KMS-11 (cell line): ENCODE measurements around the gene AIPL1.

Experiments
- H2AFZ ChIP-seq: fragments of 200-600 bp; sonication (generic); 2 replicates; pipeline ENCODE4 v1.6.1; 2016; ENCODE audit warnings: antibody characterized with exemption, mixed run types, low read depth
- H3K27ac ChIP-seq: fragments of 200-600 bp; sonication (generic); 2 replicates; pipeline ENCODE4 v1.6.1; 2016; ENCODE audit warnings: mild to moderate bottlenecking, mixed run types
- H3K27me3 ChIP-seq: fragments of 200-600 bp; sonication (generic); 2 replicates; pipeline ENCODE4 v1.6.1; 2017; ENCODE audit warnings: mild to moderate bottlenecking, low read depth, mixed run types, moderate library complexity; ENCODE audit not compliant: insufficient read depth
- H3K36me3 ChIP-seq: fragments of 200-600 bp; sonication (generic); 2 replicates; pipeline ENCODE4 v1.6.1; 2017; ENCODE audit warnings: mild to moderate bottlenecking, mixed run types; ENCODE audit not compliant: insufficient read depth
- H3K4me1 ChIP-seq: fragments of 200-600 bp; sonication (generic); 2 replicates; pipeline ENCODE4 v1.6.1; 2016; ENCODE audit warnings: mild to moderate bottlenecking, low read depth, mixed run types; ENCODE audit not compliant: poor library complexity, severe bottlenecking
- H3K4me2 ChIP-seq: fragments of 200-600 bp; sonication (generic); 2 replicates; pipeline ENCODE4 v1.7.0; 2016; ENCODE audit warnings: mild to moderate bottlenecking, mixed run types
- H3K4me3 ChIP-seq: fragments of 200-600 bp; sonication (generic); IDR thresholded peaks from 2 replicates; pipeline ENCODE4 v1.6.1; 2017; ENCODE audit warnings: low read depth, low read length, mixed read lengths; ENCODE audit not compliant: insufficient read depth
- H3K79me2 ChIP-seq: fragments of 200-600 bp; sonication (generic); 2 replicates; pipeline ENCODE4 v1.6.1; 2016; ENCODE audit warnings: low read depth, mixed run types; ENCODE audit not compliant: insufficient read depth
- H3K9ac ChIP-seq: fragments of 200-600 bp; sonication (generic); 2 replicates; pipeline ENCODE4 v1.6.1; 2016; ENCODE audit warnings: mild to moderate bottlenecking, mixed run types
- H4K20me1 ChIP-seq: fragments of 200-600 bp; sonication (generic); 2 replicates; pipeline ENCODE4 v1.6.1; 2016; ENCODE audit warnings: mild to moderate bottlenecking, mixed run types; ENCODE audit not compliant: insufficient read depth
- CTCF ChIP-seq: fragments of 200-600 bp; sonication (generic); conservative IDR thresholded peaks from 2 replicates; pipeline ENCODE4 v1.6.1; 2017; ENCODE audit warnings: low read depth, mild to moderate bottlenecking, antibody characterized with exemption, low read length, moderate library complexity, mixed read lengths

The AIPL1 gene

GRCh38 chr17:6413065-6413464, 21.9 kb downstream of the AIPL1 start:
- Histone ChIP-seq H3K27me3 (no peaks in the 10 kb centered on the region), H4K20me1 (no peaks in the 10 kb centered on the region), H3K4me1 (no peaks in the 10 kb centered on the region), H2AFZ (no peak overlapping the region), H3K4me2 (no peak overlapping the region), H3K9ac (no peak overlapping the region), H3K36me3 (no peaks in the 10 kb centered on the region), H3K79me2 (no peaks in the 10 kb centered on the region), H3K27ac (no peak overlapping the region), H3K4me3 (no peak overlapping the region)
- 0 out of 2 replicates have a peak, but pooled peaks have one; percentile 33 for TF ChIP-seq CTCF

- no peaks in the 10 kb centered on the region for H3K36me3 ChIP-seq
Observed at GRCh38 chr17:6408735-6409134, 26.2 kb downstream of the AIPL1 start.

DNA sequence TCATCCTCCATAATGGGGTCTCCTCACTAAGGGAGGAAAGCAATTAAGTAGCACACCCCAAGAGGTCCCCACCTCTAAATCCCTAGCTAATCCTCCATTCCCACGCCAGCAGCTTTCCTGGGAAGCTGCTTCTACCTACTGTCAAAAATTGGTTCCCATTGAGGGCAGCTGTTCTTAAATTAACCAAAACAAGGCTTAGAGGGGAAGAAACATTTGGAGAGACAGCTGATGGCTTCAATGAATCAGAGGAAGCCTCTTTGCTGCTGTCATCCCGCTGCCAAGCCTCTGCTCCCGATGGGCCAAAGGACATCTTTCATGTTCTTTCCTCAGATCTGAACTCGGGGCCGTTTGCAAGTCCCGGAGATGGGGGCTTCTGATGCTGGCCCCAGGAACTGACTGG, 26.6 kb downstream of the AIPL1 start:
- Histone ChIP-seq H3K27me3 (no peaks in the 10 kb centered on the region), H3K4me2 (no peak overlapping the region), H3K9ac (no peak overlapping the region), H4K20me1 (no peaks in the 10 kb centered on the region), H3K36me3 (no peaks in the 10 kb centered on the region), H3K4me1 (no peaks in the 10 kb centered on the region), H3K4me3 (no peak overlapping the region), H3K79me2 (no peaks in the 10 kb centered on the region), H2AFZ (no peak overlapping the region), H3K27ac (no peak overlapping the region)
- no peak for TF ChIP-seq CTCF

More at GRCh38 chr17:6408735-6409134, 26.2 kb downstream of the AIPL1 start:
- H4K20me1 ChIP-seq, result no peaks in the 10 kb centered on the region
- H3K27me3 ChIP-seq, result no peaks in the 10 kb centered on the region
- H3K79me2 ChIP-seq, result no peaks in the 10 kb centered on the region
- no peak overlapping the region for H2AFZ ChIP-seq
- no peak overlapping the region for H3K4me3 ChIP-seq
- H3K4me1 ChIP-seq, result no peaks in the 10 kb centered on the region
- H3K4me2 ChIP-seq, result no peak overlapping the region
- H3K27ac ChIP-seq, result no peak overlapping the region
- no peak overlapping the region for H3K9ac ChIP-seq
- TF ChIP-seq CTCF, result no peak

GRCh38 chr17:6402258-6402657, 32.7 kb downstream of the AIPL1 start:
- no peaks in the 10 kb centered on the region for H3K27me3 ChIP-seq

More at GRCh38 chr17:6402258-6402657, 32.7 kb downstream of the AIPL1 start:
- no peaks in the 10 kb centered on the region for H4K20me1 ChIP-seq
- no peaks in the 10 kb centered on the region for H3K79me2 ChIP-seq
- no peak overlapping the region for H3K9ac ChIP-seq
- no peak overlapping the region for H3K4me3 ChIP-seq
- H3K4me2 ChIP-seq, result no peak overlapping the region
- H2AFZ ChIP-seq, result no peak overlapping the region
- H3K4me1 ChIP-seq, result no peaks in the 10 kb centered on the region
- TF ChIP-seq CTCF, result no peak
- no peaks in the 10 kb centered on the region for H3K36me3 ChIP-seq
- H3K27ac ChIP-seq, result no peak overlapping the region
